Upper lobe of left lung (tissue), 6 donors: Measurements from ENCODE around the gene WDR38. TPM values are rescaled to one million over a fixed set of nuclear protein-coding genes. Genes with fewer than 3 reads are reported as not detected.

Experiments used
- ATAC-seq, 2 donors: fragments of 200-7000 bp; cut with Tn5 transposase; one replicate each; pipeline ENCODE4 v1.9.1; 2022; ENCODE audit warnings: mild to moderate bottlenecking in 2 of 2, moderate library complexity in 2 of 2; ENCODE audit not compliant: low FRiP score in 2 of 2
- DNase-seq, 2 donors: peaks; one replicate each; pipeline ENCODE4 v3.0.0-alpha.2; 2019 to 2020
- H3K27ac ChIP-seq, 4 donors: fragments of 200-600 bp; sonication (generic); one replicate each; pipeline ENCODE4 v1.5.1; 2016 to 2019
- H3K27me3 ChIP-seq, 4 donors: fragments of 200-600 bp; sonication (generic); one replicate each; pipeline ENCODE4 v1.5.1; 2017 to 2019
- H3K36me3 ChIP-seq, 4 donors: fragments of 200-600 bp; sonication (generic); one replicate each; pipeline ENCODE4 v1.5.1; 2016 to 2019
- H3K4me1 ChIP-seq, 4 donors: fragments of 200-600 bp; sonication (generic); one replicate each; pipeline ENCODE4 v1.5.1; 2018 to 2019
- H3K4me3 ChIP-seq, 4 donors: fragments of 200-600 bp; sonication (generic); one replicate each; pipeline ENCODE4 v1.5.1; 2017 to 2019; ENCODE audit warnings: mild to moderate bottlenecking in 2 of 4, moderate library complexity in 1 of 4
- H3K9me3 ChIP-seq, 4 donors: fragments of 200-600 bp; sonication (generic); one replicate each; pipeline ENCODE4 v1.5.1; 2018 to 2019
- CTCF ChIP-seq, 6 experiments: fragments of 450-650 bp in 4 of 6; fragments of 200-600 bp in 2 of 6; sonication (generic) in 2 of 6; IDR thresholded peaks; one replicate each; pipeline ENCODE4 v1.5.1; 2016 to 2019; ENCODE audit warnings: antibody characterized with exemption in 6 of 6
- EP300 ChIP-seq, 4 donors: sonication (generic); formaldehyde crosslinking; IDR thresholded peaks; one replicate each; pipeline ENCODE4 v1.5.1; 2017; ENCODE audit warnings: antibody characterized with exemption in 4 of 4, control low read depth in 2 of 4
- POLR2A ChIP-seq, 4 donors: fragments of 450-650 bp; IDR thresholded peaks; one replicate each; pipeline ENCODE4 v1.5.1; 2016 to 2017; ENCODE audit warnings: antibody characterized with exemption in 4 of 4, mild to moderate bottlenecking in 2 of 4
- POLR2AphosphoS5 ChIP-seq, 2 donors: sonication (generic); formaldehyde crosslinking; IDR thresholded peaks; one replicate each; pipeline ENCODE4 v1.5.1; 2017; ENCODE audit warnings: antibody characterized with exemption in 2 of 2
- WGBS, 2 donors: methylation state at CpG; one replicate each; pipeline ENCODE4 v1.1.5; 2017 to 2018; 5-methylcytosine and 5-hydroxymethylcytosine counted together
- total RNA-seq, 6 donors: library from RNA; depleted of rRNA in 4 of 6; stranded (reverse); fragments of >200 nt in 4 of 6; gene quantifications; one replicate each; pipeline versions ENCODE4 v1.1.0 to v1.2.1, GENCODE V29; 2016 to 2021
- donor health status: DM: no; HTN: no; CAD: no; lungs with moderate emphysema.
- donor health status: DM: no; HTN: yes; CAD: no; lungs with severe emphysema.

WDR38 gene
- total RNA-seq, 6 donors from 2014 or later = 4.1 to 24.1 (median 9.0) TPM; not detected in 1

- Histone ChIP-seq H3K36me3 (peaks cover 27 to 93% (median 86%) of the 10 kb centered on the region in 4 donors), H3K9me3 (no peaks in the 10 kb centered on the region), H3K27me3 (no peaks in the 10 kb centered on the region), H3K4me3 (no peak overlapping the region), H3K27ac (no peak overlapping the region), H3K4me1 (peaks cover 17 to 29% (median 25%) of the 10 kb centered on the region in 4 donors)
- ATAC-seq (no peak), DNase-seq (peak in 1 of 2 donors; percentile 59)
- WGBS, 2 donors = 85 to 86% methylated on average over 14 of the region's 14 CpGs
- no peak for TF ChIP-seq POLR2A (IDR thresholded peaks at IDR 0.05)
- no peak for TF ChIP-seq CTCF (IDR thresholded peaks at IDR 0.05)
- no peak for TF ChIP-seq EP300 (IDR thresholded peaks at IDR 0.05)
- no peak for TF ChIP-seq POLR2AphosphoS5 (IDR thresholded peaks at IDR 0.05)
These were observed 23.9 kb downstream of the WDR38 start for GRCh38 chr9:124877021-124877782.

- Histone ChIP-seq H3K36me3 (peaks cover 29 to 100% (median 92%) of the 10 kb centered on the region in 4 donors), H3K9me3 (no peaks in the 10 kb centered on the region), H3K4me1 (peaks cover 10 to 21% (median 16%) of the 10 kb centered on the region in 4 donors), H3K27ac (no peak overlapping the region), H3K27me3 (no peaks in the 10 kb centered on the region), H3K4me3 (no peak overlapping the region)
- no peak for DNase-seq
- WGBS, 2 donors = 56 to 67% methylated on average over 1 of the region's 1 CpG
- no peak for TF ChIP-seq POLR2A (IDR thresholded peaks at IDR 0.05)
- TF ChIP-seq CTCF (IDR thresholded peaks at IDR 0.05) = no peak
- no peak for TF ChIP-seq POLR2AphosphoS5 (IDR thresholded peaks at IDR 0.05)
- TF ChIP-seq EP300 (IDR thresholded peaks at IDR 0.05) = no peak
- peak in 1 of 2 donors; percentile 44 for ATAC-seq
These were observed 24.8 kb downstream of the WDR38 start for GRCh38 chr9:124878021-124878420.

GRCh38 chr9:124878518-124878917, 25.3 kb downstream of the WDR38 start:
- no peak for ATAC-seq
- H3K9me3 ChIP-seq = no peaks in the 10 kb centered on the region
- no peaks in the 10 kb centered on the region for H3K27me3 ChIP-seq
- peaks cover 29 to 98% (median 88%) of the 10 kb centered on the region in 4 donors for H3K36me3 ChIP-seq
- TF ChIP-seq POLR2AphosphoS5 (IDR thresholded peaks at IDR 0.05) (no peak), CTCF (IDR thresholded peaks at IDR 0.05) (no peak), EP300 (IDR thresholded peaks at IDR 0.05) (no peak), POLR2A (IDR thresholded peaks at IDR 0.05) (no peak)
- H3K27ac ChIP-seq = no peak overlapping the region
- WGBS, 2 donors = 90 to 96% methylated on average over 6 of the region's 6 CpGs
- peaks cover 5 to 16% (median 11%) of the 10 kb centered on the region in 4 donors for H3K4me1 ChIP-seq
- no peak overlapping the region for H3K4me3 ChIP-seq
- DNase-seq = no peak

GRCh38 chr9:124879226-124879625, 26.0 kb downstream of the WDR38 start:
- Histone ChIP-seq H3K9me3 (no peaks in the 10 kb centered on the region), H3K27me3 (no peaks in the 10 kb centered on the region), H3K4me1 (peaks cover 0 to 9% (median 4%) of the 10 kb centered on the region in 4 donors), H3K4me3 (no peak overlapping the region), H3K27ac (no peak overlapping the region), H3K36me3 (peaks cover 29 to 94% (median 82%) of the 10 kb centered on the region in 4 donors)
- 74 to 79% methylated on average over 10 of the region's 10 CpGs for WGBS, 2 donors
- ATAC-seq = no peak
- TF ChIP-seq CTCF (IDR thresholded peaks at IDR 0.05) (no peak), EP300 (IDR thresholded peaks at IDR 0.05) (no peak), POLR2AphosphoS5 (IDR thresholded peaks at IDR 0.05) (no peak), POLR2A (IDR thresholded peaks at IDR 0.05) (no peak)
- peak in 1 of 2 donors; percentile 36 for DNase-seq
